DMS114 treated with DMSO at 0.1 percent for 48 hours (cell line): Measurements from ENCODE around the gene SPATA16.

Experiments
- DNase-seq: peaks from one replicate; lab custom pipeline; 2025; ENCODE audit not compliant: unreplicated experiment; lab: John Stamatoyannopoulos, UW

The SPATA16 gene

DNA sequence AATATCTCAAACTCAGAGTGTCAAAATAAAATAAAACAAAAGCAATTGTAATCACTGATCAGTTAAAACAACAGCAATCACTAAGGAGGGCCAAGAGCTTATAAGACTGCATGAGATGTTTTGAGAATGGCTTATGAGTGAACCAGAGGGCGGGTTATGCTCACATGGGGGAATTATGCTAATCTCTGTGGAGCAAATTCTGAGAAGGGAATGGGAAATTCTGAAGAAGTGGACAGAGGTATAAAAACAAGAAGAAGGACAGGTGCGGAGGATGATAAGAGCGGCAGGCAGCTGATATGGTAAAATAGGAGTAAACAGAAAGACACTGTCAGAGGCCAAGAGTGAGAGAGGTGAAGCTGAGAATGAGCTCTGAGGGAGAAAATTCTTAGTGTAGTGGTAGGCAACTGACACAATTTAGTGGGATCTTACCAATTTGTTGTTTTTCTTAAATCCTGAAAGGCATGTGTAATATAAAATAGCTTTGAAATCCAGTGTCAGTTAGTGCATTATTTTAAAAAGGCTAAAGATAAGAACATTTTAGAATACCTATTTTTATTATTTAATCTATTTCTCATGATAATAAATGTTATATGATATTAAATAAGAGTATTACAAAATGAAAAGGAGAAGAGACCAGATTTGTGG lies 133.8 kb downstream of the SPATA16 start:
- DNase-seq, result no peak

DNA sequence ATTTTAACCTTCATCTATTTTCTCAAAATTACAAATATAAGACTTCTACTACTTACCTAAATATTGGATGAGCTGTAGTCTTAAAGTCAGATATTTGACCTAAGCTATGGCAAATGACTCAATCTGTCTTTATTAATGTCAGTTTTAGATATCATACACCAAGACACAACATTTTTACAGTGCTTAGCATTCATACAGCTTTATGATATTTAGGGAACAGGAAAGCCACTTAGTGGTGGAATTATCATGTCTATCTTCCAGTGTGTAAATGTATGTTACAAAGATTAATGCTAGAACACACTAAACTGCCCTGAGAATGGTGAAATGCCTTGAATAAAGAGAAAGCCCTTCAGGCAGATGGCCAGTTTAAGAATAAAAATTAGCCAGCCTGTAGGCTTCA lies 135.0 kb downstream of the SPATA16 start:
- no peak for DNase-seq

DNA sequence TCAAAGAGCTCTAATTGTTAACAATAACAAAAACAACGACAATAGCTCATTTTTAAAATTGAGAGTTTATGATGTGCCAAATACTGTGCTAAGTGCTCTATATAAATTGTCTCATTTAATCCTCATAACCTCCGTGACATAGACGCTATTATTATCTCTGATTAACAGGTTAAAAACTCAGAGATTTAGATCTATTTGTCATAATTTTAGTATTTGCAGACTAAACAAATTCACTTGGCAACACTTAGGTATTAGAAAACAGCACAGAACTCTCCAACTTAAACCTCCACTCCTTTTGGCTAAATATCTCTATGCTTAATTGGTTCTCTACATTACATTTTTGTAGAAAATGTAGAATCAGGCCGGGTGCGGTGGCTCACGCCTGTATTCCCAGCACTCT lies 136.4 kb downstream of the SPATA16 start:
- DNase-seq, result no peak

DNA sequence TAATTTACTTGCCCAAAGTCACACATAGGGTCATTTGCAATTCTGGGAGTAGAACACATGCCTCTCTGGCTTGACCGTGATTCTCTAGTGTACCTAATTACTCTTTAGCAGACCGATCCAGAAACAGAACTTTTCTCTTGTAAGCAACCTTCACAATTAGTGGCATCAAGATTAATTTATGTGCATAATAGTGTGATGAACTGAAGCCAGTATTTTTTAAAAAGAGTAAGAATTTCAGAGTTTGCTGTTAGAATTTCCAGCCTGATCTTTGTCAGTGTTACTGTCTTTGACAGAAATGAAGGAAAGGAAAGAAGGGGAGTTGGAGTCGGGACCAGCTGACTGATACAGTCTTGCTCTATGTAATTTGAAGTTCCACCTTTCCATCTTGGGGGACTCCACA lies 137.1 kb downstream of the SPATA16 start:
- no peak for DNase-seq

DNA sequence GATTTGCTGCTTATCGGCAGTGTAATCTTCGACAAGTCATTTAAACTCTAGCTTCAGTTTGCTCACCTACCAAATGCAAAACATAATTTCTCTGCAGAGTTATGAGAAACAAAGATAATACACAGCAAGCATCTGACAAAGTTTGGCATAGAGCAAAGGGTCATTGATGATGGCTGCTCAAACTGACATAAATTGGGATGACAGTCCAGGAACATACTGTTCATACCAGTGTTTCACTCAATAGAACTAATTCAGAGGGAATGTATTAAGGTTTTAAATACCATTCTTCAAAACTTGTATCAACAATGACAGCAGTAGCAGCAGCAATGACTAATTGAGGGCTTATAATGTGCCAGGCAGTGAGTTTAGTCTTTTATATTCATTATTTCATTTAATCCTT lies 137.6 kb downstream of the SPATA16 start:
- no peak for DNase-seq

DNA sequence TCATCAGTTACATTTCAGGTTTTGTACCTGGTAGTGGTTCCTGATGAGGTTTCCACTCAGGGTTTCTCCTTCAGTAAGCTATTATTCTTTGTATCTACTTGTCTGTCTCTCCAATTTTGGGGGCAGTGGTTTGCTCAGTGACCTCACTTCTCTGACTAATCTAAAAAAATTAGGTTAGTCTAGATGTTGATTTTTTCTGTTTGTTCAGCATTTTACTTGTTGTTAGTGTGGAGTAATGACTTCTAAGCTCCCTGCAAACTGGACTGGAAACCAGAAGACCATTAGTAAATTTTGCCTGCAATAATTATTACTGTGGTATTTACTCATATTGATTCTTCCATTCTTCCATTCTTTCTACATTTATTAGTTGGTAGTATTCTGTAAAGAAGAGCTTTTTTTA lies 139.4 kb downstream of the SPATA16 start:
- no peak for DNase-seq

DNA sequence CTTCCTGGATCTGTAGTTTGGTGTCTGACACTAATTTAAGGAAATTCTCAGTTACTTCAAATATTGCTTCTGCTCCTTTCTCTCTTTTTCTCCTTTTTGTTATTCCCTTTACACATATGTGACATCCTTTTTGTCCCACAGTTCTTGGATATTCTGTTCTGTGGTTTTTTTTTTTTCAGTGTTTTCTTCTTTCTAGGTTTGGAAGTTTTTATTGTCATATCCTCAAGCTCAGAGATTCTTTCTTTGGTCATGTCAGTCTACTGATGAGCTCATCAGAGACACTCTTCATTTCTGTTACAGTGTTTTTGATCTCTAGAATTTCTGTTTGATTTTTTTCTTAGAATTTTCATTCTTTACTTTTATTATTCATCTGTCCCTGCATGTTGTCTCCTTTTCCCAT lies 140.5 kb downstream of the SPATA16 start:
- DNase-seq, result no peak

DNA sequence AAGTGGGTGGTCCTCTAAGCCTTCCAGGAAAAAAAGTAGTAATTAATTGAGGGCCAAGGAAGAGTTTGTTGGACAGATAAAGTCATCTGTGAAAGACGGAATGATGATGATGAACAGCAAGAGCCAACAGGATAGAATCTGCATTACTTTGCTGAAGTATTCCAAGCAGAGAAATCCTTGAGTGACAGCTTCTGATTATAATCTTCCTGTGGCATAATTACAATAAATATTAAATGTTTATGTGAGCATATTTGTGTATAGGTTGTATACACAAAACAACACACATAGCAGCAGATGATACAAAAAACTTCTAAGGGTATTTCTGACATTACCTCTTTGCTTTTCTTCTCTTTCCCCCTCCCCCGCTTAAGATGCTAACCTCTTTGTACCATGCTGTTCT lies 147.6 kb downstream of the SPATA16 start:
- DNase-seq, result no peak

DNA sequence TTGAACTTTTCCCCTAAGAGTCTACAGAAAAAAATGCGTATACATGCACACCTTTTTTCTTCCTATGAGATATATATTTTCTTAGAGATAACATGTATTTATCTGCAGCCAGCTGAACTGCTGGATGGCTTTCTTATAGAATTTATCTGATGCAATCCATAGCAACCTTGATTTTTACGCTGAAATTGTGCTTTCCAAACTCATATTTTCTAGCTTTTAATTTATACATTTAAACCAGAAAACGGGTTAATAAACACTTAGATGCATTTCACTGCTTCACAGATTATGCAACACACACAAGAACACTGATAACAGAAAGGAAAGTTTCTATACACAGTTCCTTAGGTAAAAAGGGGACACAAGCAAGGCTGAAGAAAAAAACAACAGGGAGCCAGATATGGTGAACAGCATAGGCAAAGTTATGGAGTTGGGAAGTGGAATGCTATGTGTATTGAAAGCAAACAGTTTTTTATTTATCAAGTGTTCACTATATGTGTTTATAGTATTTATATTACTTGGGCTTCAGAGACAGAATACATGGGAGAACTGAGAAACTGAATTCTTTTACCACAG lies 149.5 kb downstream of the SPATA16 start:
- DNase-seq, result no peak

DNA sequence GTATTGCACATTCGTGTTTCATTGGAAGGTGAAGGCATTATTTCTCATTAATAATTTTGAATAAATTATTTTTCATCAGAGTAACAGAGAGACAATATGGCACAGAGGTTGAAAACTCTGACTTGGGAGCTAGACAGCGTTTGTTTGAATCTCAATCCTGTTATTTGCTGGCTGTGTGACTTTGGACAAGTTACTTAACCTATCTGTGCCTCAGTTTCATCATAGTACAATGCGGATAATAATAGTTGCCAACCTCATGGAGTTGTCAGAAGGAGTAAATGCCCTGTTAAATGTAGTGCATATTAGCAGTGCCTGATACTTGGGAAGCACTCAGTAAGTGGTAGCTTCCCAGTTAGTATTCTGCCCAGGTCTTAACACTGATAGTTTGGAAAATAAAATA lies 151.7 kb downstream of the SPATA16 start:
- DNase-seq, result no peak

DNA sequence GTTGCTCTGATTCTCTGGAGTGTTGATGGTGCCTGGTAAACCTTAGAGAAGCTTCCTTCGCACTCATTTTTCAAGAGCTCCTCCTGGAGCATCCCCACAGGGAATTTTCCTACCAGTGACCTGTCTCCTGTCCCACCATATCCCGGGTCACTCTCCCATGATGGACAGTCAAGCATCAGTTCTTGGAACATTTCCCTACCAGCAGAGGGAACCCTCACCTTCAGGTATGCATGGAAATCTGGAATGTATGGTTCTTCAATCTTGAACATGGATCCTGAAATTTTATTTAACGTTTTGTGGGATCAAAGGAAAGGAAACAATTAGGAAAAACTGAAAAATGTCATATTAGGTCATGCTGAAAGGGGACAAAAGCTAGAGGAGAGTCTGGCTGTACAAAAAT lies 153.8 kb downstream of the SPATA16 start:
- no peak for DNase-seq

DNA sequence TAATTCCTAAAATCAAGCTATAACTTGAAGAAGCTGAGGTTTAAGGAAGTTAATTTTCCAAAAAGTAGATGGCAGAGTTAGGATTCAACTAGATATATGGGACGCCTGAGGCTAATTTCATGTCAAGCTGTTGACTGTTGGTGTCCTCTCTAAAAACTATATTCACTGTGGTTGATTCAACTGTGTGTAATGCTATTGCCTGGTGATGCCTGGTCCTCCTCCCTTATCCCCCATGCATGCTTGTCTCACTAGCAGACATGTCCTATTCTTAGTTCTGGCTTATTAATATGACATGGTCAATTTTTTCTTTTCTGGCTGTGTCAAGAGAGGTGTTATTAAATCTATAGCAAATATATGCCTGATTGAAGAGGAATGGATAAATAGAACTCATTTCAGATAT lies 156.1 kb downstream of the SPATA16 start:
- no peak for DNase-seq

DNA sequence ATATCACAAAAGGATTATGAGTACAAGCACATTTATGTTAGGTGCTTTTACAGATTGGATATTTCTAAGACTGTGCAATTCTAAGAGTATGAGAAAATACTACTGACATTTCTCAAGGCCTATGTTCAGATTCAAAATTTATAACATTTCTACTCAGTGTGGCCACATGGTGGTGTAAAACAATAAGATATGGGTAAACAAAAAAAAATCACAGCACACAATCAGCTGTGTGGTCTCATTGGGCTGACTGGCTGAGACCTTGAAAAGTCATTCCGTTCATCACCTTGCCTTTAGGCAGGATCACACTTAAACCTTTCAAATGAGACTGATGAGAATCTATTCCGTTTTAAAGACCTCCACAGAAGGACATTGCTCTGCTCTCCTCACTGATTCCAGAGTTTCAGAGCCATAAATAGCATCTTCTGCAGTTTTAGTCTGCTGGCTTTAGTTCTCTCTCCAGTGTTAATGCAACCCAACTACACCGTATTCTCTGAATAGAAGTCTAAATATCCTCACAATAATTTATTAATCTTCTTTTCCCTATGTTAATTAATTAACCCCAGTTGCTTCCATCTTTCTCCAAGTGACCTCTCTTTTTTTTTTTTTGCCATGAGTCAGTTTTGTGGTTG lies 158.2 kb downstream of the SPATA16 start:
- no peak for DNase-seq

DNA sequence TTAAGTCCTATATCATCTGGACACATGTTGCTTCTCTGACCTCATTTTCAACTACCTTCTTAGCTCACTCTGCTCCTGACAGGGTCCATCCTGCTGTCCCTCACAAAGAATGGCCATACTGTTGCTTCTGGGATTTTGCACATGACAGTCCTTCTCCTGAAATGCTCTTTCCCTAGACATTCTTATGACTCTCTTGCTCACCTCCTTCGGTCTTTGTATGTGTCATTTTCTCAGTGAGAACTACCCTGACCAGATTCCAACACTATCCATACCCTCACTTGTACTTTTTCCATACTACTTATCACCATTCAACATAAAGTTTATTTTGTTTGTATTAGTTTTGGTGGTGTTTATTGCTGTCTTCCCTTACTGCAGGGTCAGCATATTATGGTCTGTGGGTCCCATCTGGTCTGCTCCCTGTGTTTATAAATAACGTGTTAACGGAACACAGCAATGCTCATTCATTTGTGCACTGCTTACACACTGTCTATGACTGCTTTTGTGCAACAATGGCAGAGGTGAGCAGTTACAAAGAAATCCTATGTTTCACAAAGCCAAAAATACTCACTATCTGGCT lies 159.5 kb downstream of the SPATA16 start:
- no peak for DNase-seq

DNA sequence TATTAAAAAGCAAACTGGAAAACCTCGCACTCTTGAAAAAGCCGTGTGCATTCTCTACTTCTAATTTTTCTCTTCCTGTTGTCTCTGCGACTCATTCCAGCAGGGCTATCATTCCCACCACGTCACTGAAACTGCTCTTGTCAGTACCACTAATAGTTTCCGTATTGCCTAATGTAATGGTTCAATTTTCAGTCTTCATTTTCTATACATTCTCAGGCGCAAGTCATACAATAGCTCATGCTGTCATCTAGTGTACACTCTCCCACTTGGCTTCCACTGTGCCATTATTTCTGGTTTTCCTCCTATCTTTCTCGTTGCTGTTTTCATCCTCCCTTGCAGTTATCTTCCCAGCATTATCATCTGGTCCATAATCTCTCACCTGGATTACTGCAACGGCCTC lies 160.2 kb downstream of the SPATA16 start:
- DNase-seq, result no peak

DNA sequence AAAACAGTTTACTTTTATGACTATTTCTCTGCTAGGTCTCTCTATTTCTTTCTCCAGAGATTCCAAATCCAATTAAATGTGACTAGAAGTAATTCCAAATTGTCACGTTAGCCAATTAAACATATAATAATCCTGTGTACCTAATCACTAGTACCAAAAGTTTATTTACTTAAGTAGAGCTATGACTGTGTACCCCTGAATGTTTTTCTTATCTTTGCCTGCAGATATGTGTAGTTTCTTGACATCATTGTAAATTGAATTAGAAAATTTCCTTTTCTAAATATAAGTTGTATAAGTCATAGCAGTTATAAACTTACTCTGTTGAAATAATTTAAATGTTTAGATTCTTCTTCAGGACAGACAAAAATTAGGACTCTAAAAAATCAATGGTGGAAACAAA lies 163.3 kb downstream of the SPATA16 start:
- DNase-seq, result no peak

DNA sequence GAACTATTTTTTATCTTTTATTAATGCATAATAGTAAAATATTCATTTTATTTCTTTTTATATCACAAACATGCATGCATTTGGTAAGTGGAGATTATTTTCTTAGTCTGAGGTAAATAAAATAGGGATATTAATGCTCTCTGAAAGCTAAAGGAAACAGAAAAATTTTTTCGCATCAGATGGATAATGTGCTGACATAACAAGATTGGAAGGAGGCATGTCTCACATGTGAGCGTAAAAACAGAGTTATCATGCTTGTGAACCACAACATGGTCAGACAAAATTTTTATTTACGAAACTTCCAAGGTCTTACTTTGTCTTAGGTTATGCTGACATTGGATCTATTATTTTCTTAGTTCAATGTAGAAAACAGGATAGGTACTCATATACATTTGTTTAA lies 166.1 kb downstream of the SPATA16 start:
- DNase-seq, result no peak

DNA sequence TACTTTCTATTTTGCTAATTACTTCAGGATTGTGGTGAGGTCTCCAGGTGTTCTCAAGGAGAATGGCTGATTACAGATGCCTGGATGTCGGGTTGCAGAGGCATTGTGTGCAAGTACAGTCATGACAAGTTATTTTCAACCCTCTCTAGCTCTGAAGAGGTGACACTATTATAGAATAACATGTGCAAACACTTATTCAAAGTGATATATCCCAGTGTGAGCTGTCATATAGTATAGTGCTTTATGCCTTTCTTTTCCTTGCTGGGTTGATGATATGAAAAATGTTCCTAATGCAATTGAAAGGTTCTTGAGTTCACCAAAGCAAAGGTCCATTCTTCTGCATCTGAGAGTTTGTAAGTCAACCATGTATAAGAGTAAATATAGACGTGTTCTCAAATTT lies 167.2 kb downstream of the SPATA16 start:
- DNase-seq, result no peak

DNA sequence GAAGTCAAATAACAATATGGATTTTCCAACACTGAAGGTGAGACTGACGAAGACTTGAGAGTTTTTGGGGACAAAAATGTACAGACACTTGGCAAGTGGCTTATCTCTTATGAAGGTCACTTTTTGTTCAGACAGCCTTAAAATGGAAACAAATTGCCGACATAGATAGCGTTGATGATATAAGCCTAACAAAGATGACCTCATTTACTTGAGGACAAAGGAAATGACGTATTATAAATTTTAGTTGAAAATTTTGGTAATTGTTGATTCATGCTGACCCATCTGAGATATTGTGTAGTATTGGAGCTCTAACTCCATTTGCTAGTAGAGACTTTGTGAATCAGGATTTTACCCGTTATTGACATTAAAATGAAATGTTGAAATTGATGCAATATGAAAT lies 168.3 kb downstream of the SPATA16 start:
- DNase-seq, result no peak

DNA sequence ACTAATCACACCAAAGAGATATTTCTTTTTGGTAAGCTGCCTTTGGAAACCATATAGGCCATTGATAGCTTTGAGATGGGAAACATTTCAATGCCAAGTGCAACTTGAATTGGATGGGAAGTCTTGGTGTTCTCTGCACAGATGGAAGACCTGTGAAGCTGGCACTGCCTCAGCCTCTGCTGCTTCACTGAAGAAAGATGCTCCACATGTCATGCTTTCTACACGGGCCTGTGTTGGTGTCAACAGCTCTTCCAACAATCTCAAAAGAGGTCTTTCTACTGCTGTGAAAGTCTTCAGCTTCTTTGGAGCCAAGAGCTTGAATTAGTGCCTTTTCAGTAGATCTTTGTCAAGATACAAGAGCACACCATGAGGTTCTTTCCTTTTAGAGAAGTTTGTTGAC lies 169.0 kb downstream of the SPATA16 start:
- no peak for DNase-seq

DNA sequence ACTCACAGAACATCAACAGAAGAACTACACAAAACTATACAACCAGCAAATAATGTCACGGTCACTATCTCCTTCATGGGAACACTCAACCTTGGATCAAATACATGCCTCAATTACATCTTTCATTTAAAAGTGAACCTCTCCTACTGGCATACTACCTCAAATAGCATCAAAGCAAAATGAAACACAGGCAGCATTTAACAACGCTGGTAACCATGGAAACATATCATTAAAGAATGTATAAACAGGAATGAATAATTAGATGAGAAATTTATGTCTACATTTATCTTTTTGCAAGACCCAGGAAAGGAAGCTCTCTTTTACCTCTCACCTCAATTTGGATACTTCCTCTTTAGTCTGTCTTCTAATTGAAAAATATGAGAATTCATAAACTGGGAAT lies 172.4 kb downstream of the SPATA16 start:
- no peak for DNase-seq

DNA sequence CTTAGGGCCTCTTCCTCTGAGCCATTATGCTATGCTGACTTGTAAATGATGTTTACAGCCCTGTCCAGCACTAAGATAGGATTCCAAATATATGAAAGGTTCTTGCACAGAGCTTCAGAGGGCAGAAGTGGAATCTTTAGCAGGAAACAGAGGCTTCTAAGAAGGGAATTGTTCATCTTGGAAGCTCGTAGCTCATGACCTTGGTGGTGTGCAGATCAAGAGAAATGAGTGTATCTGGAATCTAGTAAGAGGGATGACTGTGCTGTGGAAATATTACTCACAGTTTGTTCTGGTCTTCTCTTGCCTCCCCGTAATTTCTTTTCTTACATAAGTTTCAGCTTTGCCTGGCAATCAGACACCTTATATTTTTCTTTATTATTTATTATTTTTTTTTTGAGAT lies 175.8 kb downstream of the SPATA16 start:
- DNase-seq, result no peak
